Measurements from ENCODE around the gene ST7. TPM values are rescaled to one million over a fixed set of nuclear protein-coding genes. Genes with fewer than 3 reads are reported as not detected.

ST7 gene
- total and polyA plus RNA-seq, 2 donors (not counting 3 experiments of a cell fraction or from before 2014, with no cell fraction given), result 18.6 to 24.9 TPM

- no TSS peak for BruUV-seq (replicated peaks)
- no peaks in the 10 kb centered on the region for H3K79me2 ChIP-seq (ENCODE audit: control insufficient read depth, insufficient read depth, low read length)
- intact Hi-C loops (cut with micrococcal nuclease), result no loop called here
- POLR2A ChIA-PET, result no interaction called here
- H4K20me1 ChIP-seq (replicated peaks; ENCODE audit: control insufficient read depth, extremely low read depth, insufficient read depth, low read length), result no peaks in the 10 kb centered on the region
- peaks cover 0 to 3% of the 10 kb centered on the region in 2 experiments for H3K27me3 ChIP-seq (ENCODE audit: control insufficient read depth in 2 of 2, insufficient read depth in 2 of 2, low read length in 2 of 2)
- H3K4me3 ChIP-seq (replicated peaks in 1 of 3; ENCODE audit: insufficient read depth in 1 of 3, low read depth in 1 of 3, low read length in 3 of 3), result no peak overlapping the region
- no peak overlapping the region for H3K9ac ChIP-seq (replicated peaks; ENCODE audit: extremely low read depth, insufficient read depth, low read length)
- H3K9me3 ChIP-seq (replicated peaks; ENCODE audit: control insufficient read depth, insufficient read depth, low read length), result no peaks in the 10 kb centered on the region
- TF ChIP-seq MYC (IDR thresholded peaks at IDR 0.05; ENCODE audit: low read depth, low read length), result no peak
- TF ChIP-seq MAX (IDR thresholded peaks at IDR 0.05; ENCODE audit: insufficient read depth, insufficient read length), result no peak
- TF ChIP-seq, protein P1, sequence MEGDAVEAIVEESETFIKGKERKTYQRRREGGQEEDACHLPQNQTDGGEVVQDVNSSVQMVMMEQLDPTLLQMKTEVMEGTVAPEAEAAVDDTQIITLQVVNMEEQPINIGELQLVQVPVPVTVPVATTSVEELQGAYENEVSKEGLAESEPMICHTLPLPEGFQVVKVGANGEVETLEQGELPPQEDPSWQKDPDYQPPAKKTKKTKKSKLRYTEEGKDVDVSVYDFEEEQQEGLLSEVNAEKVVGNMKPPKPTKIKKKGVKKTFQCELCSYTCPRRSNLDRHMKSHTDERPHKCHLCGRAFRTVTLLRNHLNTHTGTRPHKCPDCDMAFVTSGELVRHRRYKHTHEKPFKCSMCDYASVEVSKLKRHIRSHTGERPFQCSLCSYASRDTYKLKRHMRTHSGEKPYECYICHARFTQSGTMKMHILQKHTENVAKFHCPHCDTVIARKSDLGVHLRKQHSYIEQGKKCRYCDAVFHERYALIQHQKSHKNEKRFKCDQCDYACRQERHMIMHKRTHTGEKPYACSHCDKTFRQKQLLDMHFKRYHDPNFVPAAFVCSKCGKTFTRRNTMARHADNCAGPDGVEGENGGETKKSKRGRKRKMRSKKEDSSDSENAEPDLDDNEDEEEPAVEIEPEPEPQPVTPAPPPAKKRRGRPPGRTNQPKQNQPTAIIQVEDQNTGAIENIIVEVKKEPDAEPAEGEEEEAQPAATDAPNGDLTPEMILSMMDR (IDR thresholded peaks at IDR 0.05; ENCODE audit: extremely low read depth in 1 of 2, insufficient read depth in 1 of 2, low read depth in 1 of 2, low read length in 2 of 2), result no peak
- no peak for TF ChIP-seq EZH2 (IDR thresholded peaks at IDR 0.05; ENCODE audit: borderline replicate concordance, low read depth, low read length, severe bottlenecking)
- no peak overlapping the region for H3K4me2 ChIP-seq (ENCODE audit: insufficient read depth, low read length)
- H2AFZ ChIP-seq (ENCODE audit: low read depth, low read length), result no peak overlapping the region
- FAIRE-seq, result no peak
- DNase-seq (ENCODE audit: low read depth, low spot score), result no peak
- no peaks in the 10 kb centered on the region for H3K4me1 ChIP-seq (ENCODE audit: control insufficient read depth, extremely low read depth, insufficient read depth, low read length)
- H3K36me3 ChIP-seq (ENCODE audit: control insufficient read depth in 2 of 2, extremely low read depth in 1 of 2, insufficient read depth in 2 of 2, low read length in 2 of 2), result no peaks in the 10 kb centered on the region
- CTCF ChIA-PET, result interaction anchor here (1.2 kb wide), 1 partner anchor 26 kb away, joined by 4 read pairs; no protein-coding TSS in a partner anchor
- no peak overlapping the region for H3K27ac ChIP-seq (ENCODE audit: insufficient read depth, low read depth, low read length)
- no peaks in the 10 kb centered on the region for H3K9me1 ChIP-seq (replicated peaks; ENCODE audit: control insufficient read depth, extremely low read depth, insufficient read depth, low read length)
- dilution Hi-C loops (cut with MboI; ENCODE audit: extremely low pct_ligation_motif_present, low sequenced_read_pairs), result no loop called here
Measured at GRCh38 chr7:117238472-117238871, 285.2 kb downstream of the ST7 start.

DNA sequence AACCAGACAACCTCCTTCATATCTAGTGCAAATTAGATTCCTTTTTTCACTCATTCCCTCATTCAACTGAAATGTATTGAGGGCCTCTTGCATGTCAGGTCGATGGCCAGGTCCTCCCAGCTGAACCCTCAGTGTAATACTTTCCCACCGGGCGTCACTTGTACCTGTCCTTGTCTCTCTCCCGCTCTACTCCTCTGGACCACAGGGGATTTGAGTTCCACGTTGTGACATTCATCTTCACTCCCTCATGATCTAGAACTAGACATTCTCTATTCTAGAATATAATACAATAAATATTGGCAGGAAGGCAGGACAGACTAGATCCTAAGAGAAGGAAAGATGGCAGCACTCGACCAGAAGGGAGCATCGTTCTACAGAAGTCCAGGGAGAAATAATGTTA lies 285.6 kb downstream of the ST7 start:
- no peaks in the 10 kb centered on the region for H3K36me3 ChIP-seq (ENCODE audit: control insufficient read depth in 2 of 2, extremely low read depth in 1 of 2, insufficient read depth in 2 of 2, low read length in 2 of 2)
- ChIA-PET CTCF (interaction anchor here (1.2 kb wide), 1 partner anchor 26 kb away, joined by 4 read pairs; no protein-coding TSS in a partner anchor), POLR2A (no interaction called here)
- peaks cover 2 to 3% of the 10 kb centered on the region in 2 experiments for H3K27me3 ChIP-seq (ENCODE audit: control insufficient read depth in 2 of 2, insufficient read depth in 2 of 2, low read length in 2 of 2)
- H3K9ac ChIP-seq (replicated peaks; ENCODE audit: extremely low read depth, insufficient read depth, low read length), result no peak overlapping the region
- H3K79me2 ChIP-seq (ENCODE audit: control insufficient read depth, insufficient read depth, low read length), result no peaks in the 10 kb centered on the region
- no peak overlapping the region for H3K4me3 ChIP-seq (replicated peaks in 1 of 3; ENCODE audit: insufficient read depth in 1 of 3, low read depth in 1 of 3, low read length in 3 of 3)
- DNase-seq (ENCODE audit: low read depth, low spot score) (no peak), FAIRE-seq (no peak)
- H3K4me2 ChIP-seq (ENCODE audit: insufficient read depth, low read length), result no peak overlapping the region
- no peaks in the 10 kb centered on the region for H3K4me1 ChIP-seq (ENCODE audit: control insufficient read depth, extremely low read depth, insufficient read depth, low read length)
- BruUV-seq (replicated peaks), result no TSS peak
- H3K9me1 ChIP-seq (replicated peaks; ENCODE audit: control insufficient read depth, extremely low read depth, insufficient read depth, low read length), result no peaks in the 10 kb centered on the region
- TF ChIP-seq POLR2AphosphoS5 (IDR thresholded peaks at IDR 0.05; ENCODE audit: insufficient read depth, low read depth, low read length), result no peak
- no peak for TF ChIP-seq EZH2 (IDR thresholded peaks at IDR 0.05; ENCODE audit: borderline replicate concordance, low read depth, low read length, severe bottlenecking)
- TF ChIP-seq MAX (IDR thresholded peaks at IDR 0.05; ENCODE audit: insufficient read depth, insufficient read length), result no peak
- TF ChIP-seq POLR2A (IDR thresholded peaks at IDR 0.05; ENCODE audit: low read depth, low read length), result no peak
- no peak for TF ChIP-seq MYC (IDR thresholded peaks at IDR 0.05; ENCODE audit: low read depth, low read length)
- TF ChIP-seq GATA2 (IDR thresholded peaks at IDR 0.05; ENCODE audit: insufficient read depth, insufficient read length, low read depth, low read length), result no peak
- no peak for TF ChIP-seq JUN (IDR thresholded peaks at IDR 0.05; ENCODE audit: borderline replicate concordance, insufficient read depth, insufficient read length, low read depth)
- no peak for TF ChIP-seq FOS (IDR thresholded peaks at IDR 0.05; ENCODE audit: borderline replicate concordance, insufficient read depth, low read length)
- TF ChIP-seq, protein P1 (IDR thresholded peaks at IDR 0.05; ENCODE audit: extremely low read depth in 1 of 2, insufficient read depth in 1 of 2, low read depth in 1 of 2, low read length in 2 of 2), result no peak
- no peaks in the 10 kb centered on the region for H3K9me3 ChIP-seq (replicated peaks; ENCODE audit: control insufficient read depth, insufficient read depth, low read length)
- H3K27ac ChIP-seq (ENCODE audit: insufficient read depth, low read depth, low read length), result no peak overlapping the region
- no peak overlapping the region for H2AFZ ChIP-seq (ENCODE audit: low read depth, low read length)
- intact Hi-C loops (cut with micrococcal nuclease) (no loop called here), dilution Hi-C loops (cut with MboI; ENCODE audit: extremely low pct_ligation_motif_present, low sequenced_read_pairs) (no loop called here)
- no peaks in the 10 kb centered on the region for H4K20me1 ChIP-seq (replicated peaks; ENCODE audit: control insufficient read depth, extremely low read depth, insufficient read depth, low read length)

Data from endothelial cell of umbilical vein (primary cell).